ENCODE measurements around the gene UHMK1.

UHMK1 gene

GRCh38 chr1:162562470-162562828 is 64.8 kb downstream of the UHMK1 start:
- Histone ChIP-seq H3K4me1 (ENCODE audit: low read length) (peaks cover 17% of the 10 kb centered on the region), H3K36me3 (replicated peaks; ENCODE audit: insufficient read depth, low read length) (no peaks in the 10 kb centered on the region; the same call in 1 of the 2 replicates), H3K27ac (ENCODE audit: low read length) (no peak overlapping the region), H4K20me1 (ENCODE audit: insufficient read depth, low read length) (no peaks in the 10 kb centered on the region), H3K9ac (ENCODE audit: low read length) (peak overlapping the region; percentile 79; the same call in 1 of the 2 replicates), H3K4me3 (ENCODE audit: low read length) (peak overlapping the region; percentile 94), H3K27me3 (replicated peaks; ENCODE audit: insufficient read depth, low read length) (no peaks in the 10 kb centered on the region), H3K9me3 (replicated peaks; ENCODE audit: insufficient read depth, low read length) (no peaks in the 10 kb centered on the region), H2AFZ (ENCODE audit: low read length) (no peak overlapping the region), H3K79me2 (ENCODE audit: low read length) (peaks cover 60% of the 10 kb centered on the region), H3F3A (ENCODE audit: insufficient read depth, low read length) (0 out of 2 replicates have a peak, but pooled peaks cover 3% of the 10 kb centered on the region), H3K4me2 (ENCODE audit: low read depth, low read length) (peak overlapping the region; percentile 85), H3K9me2 (replicated peaks; ENCODE audit: insufficient read depth, low read length) (no peaks in the 10 kb centered on the region)
- peak; percentile 11 for DNase-seq
- TF ChIP-seq CTCF (IDR thresholded peaks at IDR 0.05; ENCODE audit: low read length): no peak
- no peak for TF ChIP-seq EZH2 (optimal IDR thresholded peaks at IDR 0.05; ENCODE audit: low read depth, low read length)
- TF ChIP-seq EZH2phosphoT487 (IDR thresholded peaks at IDR 0.05; ENCODE audit: low read length): no peak

- TF ChIP-seq CTCF (IDR thresholded peaks at IDR 0.05; ENCODE audit: low read length): no peak
- TF ChIP-seq EZH2 (optimal IDR thresholded peaks at IDR 0.05; ENCODE audit: low read depth, low read length): no peak
- no peak for TF ChIP-seq EZH2phosphoT487 (IDR thresholded peaks at IDR 0.05; ENCODE audit: low read length)
- no peak overlapping the region for H3K27ac ChIP-seq (ENCODE audit: low read length)
- peaks cover 83% of the 10 kb centered on the region for H3K79me2 ChIP-seq (ENCODE audit: low read length)
- no peak for DNase-seq
- H4K20me1 ChIP-seq (ENCODE audit: insufficient read depth, low read length): no peaks in the 10 kb centered on the region
- no peak overlapping the region for H3K4me2 ChIP-seq (ENCODE audit: low read depth, low read length)
- 0 out of 2 replicates have a peak, but pooled peaks cover 3% of the 10 kb centered on the region for H3F3A ChIP-seq (ENCODE audit: insufficient read depth, low read length)
- no peak overlapping the region for H3K9ac ChIP-seq (ENCODE audit: low read length)
- peaks cover 5% of the 10 kb centered on the region; the same call in 1 of the 2 replicates for H3K36me3 ChIP-seq (replicated peaks; ENCODE audit: insufficient read depth, low read length)
- H3K27me3 ChIP-seq (replicated peaks; ENCODE audit: insufficient read depth, low read length): no peaks in the 10 kb centered on the region
- H3K9me3 ChIP-seq (replicated peaks; ENCODE audit: insufficient read depth, low read length): no peaks in the 10 kb centered on the region
- no peak overlapping the region for H2AFZ ChIP-seq (ENCODE audit: low read length)
- H3K4me3 ChIP-seq (ENCODE audit: low read length): no peak overlapping the region
- no peaks in the 10 kb centered on the region for H3K9me2 ChIP-seq (replicated peaks; ENCODE audit: insufficient read depth, low read length)
- H3K4me1 ChIP-seq (ENCODE audit: low read length): peaks cover 17% of the 10 kb centered on the region
Observed at GRCh38 chr1:162564762-162565218, 67.2 kb downstream of the UHMK1 start.

- Histone ChIP-seq H3K36me3 (replicated peaks; ENCODE audit: insufficient read depth, low read length) (peaks cover 5% of the 10 kb centered on the region; the same call in 1 of the 2 replicates), H3K4me3 (ENCODE audit: low read length) (no peak overlapping the region), H3K79me2 (ENCODE audit: low read length) (peaks cover 87% of the 10 kb centered on the region), H3K27me3 (replicated peaks; ENCODE audit: insufficient read depth, low read length) (no peaks in the 10 kb centered on the region), H3K9ac (ENCODE audit: low read length) (no peak overlapping the region), H3K27ac (ENCODE audit: low read length) (no peak overlapping the region), H3K4me2 (ENCODE audit: low read depth, low read length) (no peak overlapping the region), H2AFZ (ENCODE audit: low read length) (no peak overlapping the region), H4K20me1 (ENCODE audit: insufficient read depth, low read length) (no peaks in the 10 kb centered on the region), H3K9me2 (replicated peaks; ENCODE audit: insufficient read depth, low read length) (no peaks in the 10 kb centered on the region), H3K4me1 (ENCODE audit: low read length) (peaks cover 18% of the 10 kb centered on the region), H3K9me3 (replicated peaks; ENCODE audit: insufficient read depth, low read length) (no peaks in the 10 kb centered on the region), H3F3A (ENCODE audit: insufficient read depth, low read length) (0 out of 2 replicates have a peak, but pooled peaks cover 3% of the 10 kb centered on the region)
- no peak for TF ChIP-seq EZH2phosphoT487 (IDR thresholded peaks at IDR 0.05; ENCODE audit: low read length)
- TF ChIP-seq CTCF (IDR thresholded peaks at IDR 0.05; ENCODE audit: low read length): no peak
- no peak for TF ChIP-seq EZH2 (optimal IDR thresholded peaks at IDR 0.05; ENCODE audit: low read depth, low read length)
- DNase-seq: no peak
Observed at GRCh38 chr1:162565460-162565859, 67.8 kb downstream of the UHMK1 start.

Data from MM.1S (cell line).